GM19438 (cell line): ENCODE measurements around the gene CSRP1.

Experiments
- ATAC-seq: cut with Tn5 transposase; IDR thresholded peaks from one replicate; pipeline ENCODE4 v1.9.1; 2021; ENCODE audit warnings: low read depth; ENCODE audit not compliant: unreplicated experiment

The CSRP1 gene

GRCh38 chr1:201461645-201462441 lies 45.1 kb downstream of the CSRP1 start:
- no peak for ATAC-seq

- ATAC-seq: no peak
Observed at GRCh38 chr1:201460814-201461644, 45.9 kb downstream of the CSRP1 start.

- ATAC-seq: no peak
Observed at GRCh38 chr1:201459775-201460174, 47.1 kb downstream of the CSRP1 start.

- ATAC-seq: no peak
Observed at GRCh38 chr1:201459052-201459451, 47.9 kb downstream of the CSRP1 start.

- ATAC-seq: no peak
Observed at GRCh38 chr1:201457508-201457960, 49.4 kb downstream of the CSRP1 start.

GRCh38 chr1:201456499-201457309 lies 50.2 kb downstream of the CSRP1 start:
- ATAC-seq: no peak

GRCh38 chr1:201455098-201455497 lies 51.8 kb downstream of the CSRP1 start:
- no peak for ATAC-seq

GRCh38 chr1:201454608-201455007 lies 52.3 kb downstream of the CSRP1 start:
- ATAC-seq: no peak

GRCh38 chr1:201452866-201453265 lies 54.1 kb downstream of the CSRP1 start:
- no peak for ATAC-seq

GRCh38 chr1:201450721-201451291 lies 56.1 kb downstream of the CSRP1 start:
- ATAC-seq: no peak

- no peak for ATAC-seq
Observed at GRCh38 chr1:201448990-201449389, 57.9 kb downstream of the CSRP1 start.

GRCh38 chr1:201447903-201448871 lies 58.7 kb downstream of the CSRP1 start:
- no peak for ATAC-seq

- ATAC-seq: no peak
Observed at GRCh38 chr1:201445310-201445709, 61.6 kb downstream of the CSRP1 start.

- no peak for ATAC-seq
Observed at GRCh38 chr1:201444792-201445191, 62.1 kb downstream of the CSRP1 start.

- ATAC-seq: no peak
Observed at GRCh38 chr1:201443747-201444146, 63.2 kb downstream of the CSRP1 start.

GRCh38 chr1:201436969-201437368 lies 70.0 kb downstream of the CSRP1 start:
- no peak for ATAC-seq

GRCh38 chr1:201436393-201436792 lies 70.5 kb downstream of the CSRP1 start:
- ATAC-seq: no peak

GRCh38 chr1:201434266-201434665 lies 72.7 kb downstream of the CSRP1 start:
- ATAC-seq: no peak

- no peak for ATAC-seq
Observed at GRCh38 chr1:201433609-201434008, 73.3 kb downstream of the CSRP1 start.
